Measurements from ENCODE around the gene CD99.

Gene CD99

GRCh38 chrX:2732076-2732475 is 41.0 kb downstream of the CD99 start:
- H3K4me1 ChIP-seq: no peaks in the 10 kb centered on the region
- H3K9me3 ChIP-seq (ENCODE audit: control insufficient read depth, low read length): no peaks in the 10 kb centered on the region
- H3K4me2 ChIP-seq (ENCODE audit: low read length): no peak overlapping the region
- no peak overlapping the region for H3K9ac ChIP-seq
- TF ChIP-seq CTCF (IDR thresholded peaks at IDR 0.05): no peak
- no peak overlapping the region for H3K27ac ChIP-seq
- no peaks in the 10 kb centered on the region for H3K27me3 ChIP-seq (ENCODE audit: control insufficient read depth, insufficient read depth, low read length)
- no peaks in the 10 kb centered on the region for H3K79me2 ChIP-seq
- no peak overlapping the region for H3K4me3 ChIP-seq (ENCODE audit: low read depth, low read length)
- no peaks in the 10 kb centered on the region for H3K36me3 ChIP-seq (ENCODE audit: control insufficient read depth, insufficient read depth, low read length)
- no peak overlapping the region for H2AFZ ChIP-seq

- Histone ChIP-seq H2AFZ (no peak overlapping the region), H3K27ac (no peak overlapping the region), H3K9ac (no peak overlapping the region), H3K4me1 (no peaks in the 10 kb centered on the region), H3K79me2 (no peaks in the 10 kb centered on the region), H3K36me3 (ENCODE audit: control insufficient read depth, insufficient read depth, low read length) (no peaks in the 10 kb centered on the region), H3K9me3 (ENCODE audit: control insufficient read depth, low read length) (no peaks in the 10 kb centered on the region), H3K4me3 (ENCODE audit: low read depth, low read length) (no peak overlapping the region), H3K27me3 (ENCODE audit: control insufficient read depth, insufficient read depth, low read length) (no peaks in the 10 kb centered on the region), H3K4me2 (ENCODE audit: low read length) (no peak overlapping the region)
- TF ChIP-seq CTCF (IDR thresholded peaks at IDR 0.05): no peak
These were observed 41.6 kb downstream of the CD99 start for GRCh38 chrX:2732649-2733048.

GRCh38 chrX:2733286-2733685 is 42.2 kb downstream of the CD99 start:
- H3K27me3 ChIP-seq (ENCODE audit: control insufficient read depth, insufficient read depth, low read length): no peaks in the 10 kb centered on the region
- no peaks in the 10 kb centered on the region for H3K36me3 ChIP-seq (ENCODE audit: control insufficient read depth, insufficient read depth, low read length)
- H3K4me1 ChIP-seq: no peaks in the 10 kb centered on the region
- no peak overlapping the region for H3K9ac ChIP-seq
- TF ChIP-seq CTCF (IDR thresholded peaks at IDR 0.05): no peak
- no peak overlapping the region for H2AFZ ChIP-seq
- no peaks in the 10 kb centered on the region for H3K79me2 ChIP-seq
- H3K4me3 ChIP-seq (ENCODE audit: low read depth, low read length): no peak overlapping the region
- H3K27ac ChIP-seq: no peak overlapping the region
- no peaks in the 10 kb centered on the region for H3K9me3 ChIP-seq (ENCODE audit: control insufficient read depth, low read length)
- no peak overlapping the region for H3K4me2 ChIP-seq (ENCODE audit: low read length)

GRCh38 chrX:2735270-2735669 is 44.2 kb downstream of the CD99 start:
- no peak overlapping the region for H3K4me2 ChIP-seq (ENCODE audit: low read length)
- H2AFZ ChIP-seq: no peak overlapping the region
- H3K4me3 ChIP-seq (ENCODE audit: low read depth, low read length): no peak overlapping the region
- no peaks in the 10 kb centered on the region for H3K27me3 ChIP-seq (ENCODE audit: control insufficient read depth, insufficient read depth, low read length)
- H3K36me3 ChIP-seq (ENCODE audit: control insufficient read depth, insufficient read depth, low read length): no peaks in the 10 kb centered on the region
- no peak for TF ChIP-seq CTCF (IDR thresholded peaks at IDR 0.05)
- H3K79me2 ChIP-seq: no peaks in the 10 kb centered on the region
- H3K27ac ChIP-seq: no peak overlapping the region
- H3K4me1 ChIP-seq: no peaks in the 10 kb centered on the region
- no peak overlapping the region for H3K9ac ChIP-seq
- no peaks in the 10 kb centered on the region for H3K9me3 ChIP-seq (ENCODE audit: control insufficient read depth, low read length)

GRCh38 chrX:2740672-2741071 is 49.6 kb downstream of the CD99 start:
- no peak overlapping the region for H3K9ac ChIP-seq
- H3K9me3 ChIP-seq (ENCODE audit: control insufficient read depth, low read length): no peaks in the 10 kb centered on the region
- H3K4me3 ChIP-seq (ENCODE audit: low read depth, low read length): no peak overlapping the region
- TF ChIP-seq CTCF (IDR thresholded peaks at IDR 0.05): no peak
- H3K4me2 ChIP-seq (ENCODE audit: low read length): no peak overlapping the region
- no peaks in the 10 kb centered on the region for H3K79me2 ChIP-seq
- H3K4me1 ChIP-seq: no peaks in the 10 kb centered on the region
- no peaks in the 10 kb centered on the region for H3K36me3 ChIP-seq (ENCODE audit: control insufficient read depth, insufficient read depth, low read length)
- H3K27ac ChIP-seq: no peak overlapping the region
- H3K27me3 ChIP-seq (ENCODE audit: control insufficient read depth, insufficient read depth, low read length): no peaks in the 10 kb centered on the region
- H2AFZ ChIP-seq: no peak overlapping the region
